CD14-positive monocyte (primary cell): ENCODE results near the gene TRIM33. TPM values are rescaled to one million over a fixed set of nuclear protein-coding genes. Genes with fewer than 3 reads are reported as not detected.

Experiments used
- DNase-seq, 3 donors: peaks; one replicate each; pipeline ENCODE4 v3.0.0-alpha.2; 2011 to 2022
- H2AFZ ChIP-seq: 2 replicates; pipeline ENCODE4 v1.6.0; 2012; ENCODE audit warnings: mild to moderate bottlenecking, low read depth, low read length, inconsistent platforms; ENCODE audit not compliant: insufficient read depth, poor library complexity, severe bottlenecking
- H3K27ac ChIP-seq, 2 donors: 1 replicate in 1 of 2; 2 replicates in 1 of 2; pipeline ENCODE4 v1.5.1; 2012 to 2013; ENCODE audit warnings: low read length in 2 of 2, control low read depth in 1 of 2, inconsistent platforms in 1 of 2, low read depth in 1 of 2, mild to moderate bottlenecking in 1 of 2
- H3K27me3 ChIP-seq, 2 donors: one replicate each; pipeline versions ENCODE4 v1.6.0 to v1.6.1; 2011 to 2013; ENCODE audit warnings: low read length in 2 of 2; ENCODE audit not compliant: control insufficient read depth in 2 of 2, insufficient read depth in 2 of 2
- H3K36me3 ChIP-seq, 2 donors: replicated peaks in 1 of 2; 1 replicate in 1 of 2; 2 replicates in 1 of 2; pipeline versions ENCODE4 v1.5.1 to v1.6.1; 2012 to 2013; ENCODE audit warnings: low read length in 2 of 2, control low read depth in 1 of 2, inconsistent platforms in 1 of 2, mild to moderate bottlenecking in 1 of 2; ENCODE audit not compliant: insufficient read depth in 2 of 2, control insufficient read depth in 1 of 2
- H3K4me1 ChIP-seq, 2 donors: 1 replicate in 1 of 2; 2 replicates in 1 of 2; pipeline versions ENCODE4 v1.5.1 to v1.6.1; 2012 to 2013; ENCODE audit warnings: low read length in 2 of 2, control low read depth in 1 of 2, inconsistent platforms in 1 of 2, mild to moderate bottlenecking in 1 of 2, moderate library complexity in 1 of 2; ENCODE audit not compliant: insufficient read depth in 2 of 2, control insufficient read depth in 1 of 2
- H3K4me2 ChIP-seq: replicated peaks from 2 replicates; pipeline ENCODE3; 2012; ENCODE audit warnings: low read length, moderate library complexity, mild to moderate bottlenecking; ENCODE audit not compliant: poor library complexity, severe bottlenecking; ENCODE audit errors: extremely low read depth
- H3K4me3 ChIP-seq, 3 experiments: fragments of 200-600 bp in 1 of 3; sonication (generic) in 1 of 3; replicated peaks in 1 of 3; 1 replicate in 2 of 3; 2 replicates in 1 of 3; pipeline ENCODE4 v1.5.1; 2011 to 2013; ENCODE audit warnings: low read length in 3 of 3, mild to moderate bottlenecking in 3 of 3, control low read depth in 2 of 3, low read depth in 2 of 3, inconsistent platforms in 1 of 3, moderate library complexity in 1 of 3
- H3K79me2 ChIP-seq: 2 replicates; pipeline ENCODE4 v1.6.0; 2012; ENCODE audit warnings: mild to moderate bottlenecking, control low read depth, inconsistent platforms, low read length, moderate library complexity; ENCODE audit not compliant: insufficient read depth
- H3K9ac ChIP-seq: 2 replicates; pipeline ENCODE4 v1.6.0; 2017; ENCODE audit warnings: low read length, mild to moderate bottlenecking; ENCODE audit not compliant: insufficient read depth, poor library complexity, severe bottlenecking
- H3K9me3 ChIP-seq, 2 donors: replicated peaks in 1 of 2; 1 replicate in 1 of 2; 2 replicates in 1 of 2; pipeline versions ENCODE4 v1.5.1 to v1.6.1; 2012 to 2013; ENCODE audit warnings: low read length in 2 of 2, control low read depth in 1 of 2; ENCODE audit not compliant: control insufficient read depth in 1 of 2, insufficient read depth in 1 of 2
- H4K20me1 ChIP-seq: 2 replicates; pipeline ENCODE4 v1.6.0; 2012; ENCODE audit warnings: mild to moderate bottlenecking, low read length, control low read depth, moderate library complexity; ENCODE audit not compliant: insufficient read depth
- H3K27ac Mint-ChIP-seq, 7 donors: one replicate each; pipeline ENCODE4 v1.8.0; 2020; ENCODE audit warnings: mild to moderate bottlenecking in 7 of 7, mixed read lengths in 7 of 7, moderate library complexity in 6 of 7, inconsistent platforms in 2 of 7
- H3K27me3 Mint-ChIP-seq, 3 donors: one replicate each; pipeline ENCODE4 v1.8.0; 2021 to 2022; ENCODE audit warnings: low read depth in 3 of 3, mild to moderate bottlenecking in 3 of 3, mixed read lengths in 3 of 3, moderate library complexity in 3 of 3, inconsistent platforms in 1 of 3
- H3K36me3 Mint-ChIP-seq, 2 donors: one replicate each; pipeline ENCODE4 v1.8.0; 2020; ENCODE audit warnings: mixed read lengths in 2 of 2, inconsistent platforms in 1 of 2, mild to moderate bottlenecking in 1 of 2
- H3K4me1 Mint-ChIP-seq: one replicate; pipeline ENCODE4 v1.8.0; 2020; ENCODE audit warnings: mild to moderate bottlenecking, mixed read lengths
- H3K4me3 Mint-ChIP-seq, 2 donors: one replicate each; pipeline ENCODE4 v1.8.0; 2020; ENCODE audit warnings: mild to moderate bottlenecking in 2 of 2, mixed read lengths in 2 of 2, moderate library complexity in 1 of 2
- H3K9me3 Mint-ChIP-seq, 7 donors: one replicate each; pipeline ENCODE4 v1.8.0; 2020 to 2022; ENCODE audit warnings: mixed read lengths in 7 of 7, mild to moderate bottlenecking in 6 of 7, moderate library complexity in 6 of 7, inconsistent platforms in 2 of 7
- WGBS: methylation state at CpG from one replicate; pipeline ENCODE4 v1.1.5; 2013; ENCODE audit warnings: missing lambda C conversion rate; ENCODE audit not compliant: insufficient coverage; 5-methylcytosine and 5-hydroxymethylcytosine counted together
- intact Hi-C, 2 donors: fragments of 100-400 bp; cut with micrococcal nuclease; formaldehyde crosslinking; loops; one replicate each; pipeline versions ENCODE4 v1.15.0 to v1.15.1; 2023
- polyA plus RNA-seq, 3 donors: library from polyadenylated mRNA; depleted of rRNA in 1 of 3; unstranded in 2 of 3; stranded (reverse) in 1 of 3; fragments of 300-500 nt in 2 of 3; fragments of >200 nt in 1 of 3; fragmentation: Illumina TruSeq in 2 of 3; gene quantifications; 1 replicate in 2 of 3; 2 replicates in 1 of 3; pipeline ENCODE4 v1.2.3, GENCODE V29; 2012 to 2021
- TF ChIP-seq, protein P1 (sequence below): fragments of 200-600 bp; IDR thresholded peaks from one replicate; pipeline ENCODE4 v1.8.0; 2022; ENCODE audit warnings: antibody characterized with exemption, mild to moderate bottlenecking

The TRIM33 gene
- polyA plus RNA-seq, 3 donors: 11.8 to 16.5 (median 13.7) TPM

DNA sequence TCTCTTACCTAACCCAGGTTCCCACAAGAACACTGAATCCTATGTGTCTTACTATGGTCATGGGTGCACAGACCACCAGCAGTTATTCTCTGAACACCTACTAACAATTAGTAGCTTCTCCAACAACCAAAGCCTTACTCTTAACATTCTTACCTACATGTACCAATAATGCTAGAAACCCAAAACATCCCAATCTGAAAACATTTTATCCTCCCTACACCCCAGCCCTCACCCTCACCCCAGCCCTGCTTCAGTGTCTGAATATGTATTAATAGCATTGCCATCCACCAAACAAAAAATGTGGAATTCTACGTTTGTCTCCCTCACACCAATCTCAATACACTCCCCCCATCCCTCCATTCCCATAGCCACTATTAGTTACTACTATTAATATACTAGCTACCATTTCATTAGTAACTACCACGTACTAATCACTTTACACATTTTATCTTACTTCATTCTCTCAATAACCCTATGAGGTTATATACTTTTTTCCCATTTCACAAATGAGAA is 2.6 kb downstream of the TRIM33 start:
- peak overlapping the region; percentile 90 for H3K4me2 ChIP-seq
- peak overlapping the region in 1 of 2 donors; percentile 47 for H3K27ac ChIP-seq
- peaks cover 0 to 10% (median 2%) of the 10 kb centered on the region in 3 donors for H3K27me3 Mint-ChIP-seq
- peaks cover 29 to 42% of the 10 kb centered on the region in 2 donors for H3K4me1 ChIP-seq
- H3K27me3 ChIP-seq: no peaks in the 10 kb centered on the region
- H4K20me1 ChIP-seq: peaks cover 72% of the 10 kb centered on the region
- H2AFZ ChIP-seq: no peak overlapping the region
- TF ChIP-seq, protein P1, sequence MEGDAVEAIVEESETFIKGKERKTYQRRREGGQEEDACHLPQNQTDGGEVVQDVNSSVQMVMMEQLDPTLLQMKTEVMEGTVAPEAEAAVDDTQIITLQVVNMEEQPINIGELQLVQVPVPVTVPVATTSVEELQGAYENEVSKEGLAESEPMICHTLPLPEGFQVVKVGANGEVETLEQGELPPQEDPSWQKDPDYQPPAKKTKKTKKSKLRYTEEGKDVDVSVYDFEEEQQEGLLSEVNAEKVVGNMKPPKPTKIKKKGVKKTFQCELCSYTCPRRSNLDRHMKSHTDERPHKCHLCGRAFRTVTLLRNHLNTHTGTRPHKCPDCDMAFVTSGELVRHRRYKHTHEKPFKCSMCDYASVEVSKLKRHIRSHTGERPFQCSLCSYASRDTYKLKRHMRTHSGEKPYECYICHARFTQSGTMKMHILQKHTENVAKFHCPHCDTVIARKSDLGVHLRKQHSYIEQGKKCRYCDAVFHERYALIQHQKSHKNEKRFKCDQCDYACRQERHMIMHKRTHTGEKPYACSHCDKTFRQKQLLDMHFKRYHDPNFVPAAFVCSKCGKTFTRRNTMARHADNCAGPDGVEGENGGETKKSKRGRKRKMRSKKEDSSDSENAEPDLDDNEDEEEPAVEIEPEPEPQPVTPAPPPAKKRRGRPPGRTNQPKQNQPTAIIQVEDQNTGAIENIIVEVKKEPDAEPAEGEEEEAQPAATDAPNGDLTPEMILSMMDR: no peak
- H3K36me3 Mint-ChIP-seq: peaks cover 15 to 28% of the 10 kb centered on the region in 2 donors
- intact Hi-C loops: no loop called here
- peaks cover 54% of the 10 kb centered on the region for H3K4me1 Mint-ChIP-seq
- H3K9me3 Mint-ChIP-seq: peaks cover 0 to 5% (median 0%) of the 10 kb centered on the region in 7 donors
- DNase-seq: no peak
- H3K9me3 ChIP-seq: no peaks in the 10 kb centered on the region
- peak overlapping the region in 2 of 7 donors; percentile 17 to 31 for H3K27ac Mint-ChIP-seq
- H3K79me2 ChIP-seq: peaks cover 83% of the 10 kb centered on the region
- no peak overlapping the region for H3K9ac ChIP-seq
- 100% methylated on average over 1 of the region's 2 CpGs for WGBS
- peaks cover 2 to 31% of the 10 kb centered on the region in 2 donors for H3K36me3 ChIP-seq
- peak overlapping the region in 1 of 3 experiments; percentile 98 for H3K4me3 ChIP-seq
- peak overlapping the region in 1 of 2 donors; percentile 94 for H3K4me3 Mint-ChIP-seq

DNA sequence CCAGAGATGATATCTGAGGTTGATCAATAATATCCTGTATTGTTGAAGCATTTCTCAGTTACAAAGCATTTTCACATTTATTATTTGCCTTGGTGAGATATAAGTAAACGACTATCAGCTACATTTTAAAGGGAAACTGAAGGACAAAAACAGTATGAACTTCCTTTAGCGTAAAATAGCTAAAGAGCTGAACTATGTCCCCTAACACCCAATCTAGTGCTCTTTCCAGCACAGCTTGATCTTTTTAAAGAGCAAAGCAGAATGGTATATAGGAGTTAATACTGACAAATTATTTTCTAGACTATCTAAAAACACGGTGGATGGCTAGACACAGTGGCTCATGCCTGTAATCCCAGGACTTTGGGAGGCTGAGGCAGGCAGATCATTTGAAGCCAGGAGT is 3.5 kb downstream of the TRIM33 start:
- Mint-ChIP-seq H3K27me3 (peaks cover 0 to 6% (median 0%) of the 10 kb centered on the region in 3 donors), H3K36me3 (peaks cover 16 to 28% of the 10 kb centered on the region in 2 donors), H3K4me1 (peaks cover 49% of the 10 kb centered on the region), H3K4me3 (no peak overlapping the region), H3K9me3 (peaks cover 0 to 5% (median 0%) of the 10 kb centered on the region in 7 donors), H3K27ac (peak overlapping the region in 2 of 7 donors; percentile 67 to 76)
- Histone ChIP-seq H3K9ac (no peak overlapping the region), H3K9me3 (no peaks in the 10 kb centered on the region), H2AFZ (no peak overlapping the region), H3K27me3 (no peaks in the 10 kb centered on the region), H3K79me2 (peaks cover 91% of the 10 kb centered on the region), H3K27ac (peak overlapping the region in 1 of 2 donors; percentile 47), H3K4me3 (no peak overlapping the region), H3K36me3 (peaks cover 2 to 31% of the 10 kb centered on the region in 2 donors), H4K20me1 (peaks cover 76% of the 10 kb centered on the region), H3K4me2 (no peak overlapping the region), H3K4me1 (peaks cover 28 to 38% of the 10 kb centered on the region in 2 donors)
- DNase-seq: no peak
- intact Hi-C loops: no loop called here
- TF ChIP-seq, protein P1: no peak
- WGBS: 89% methylated on average over 1 of the region's 3 CpGs
